Tibial nerve (tissue), 4 donors: ENCODE measurements around the gene FOXM1. TPM values are rescaled to one million over a fixed set of nuclear protein-coding genes. Genes with fewer than 3 reads are reported as not detected.

Source experiments
- DNase-seq, 2 donors: peaks; one replicate each; pipeline ENCODE4 v3.0.0-alpha.2; 2019; ENCODE audit warnings: low spot score in 2 of 2
- H3K27ac ChIP-seq, 4 donors: fragments of 200-600 bp; sonication (generic) in 3 of 4; one replicate each; pipeline ENCODE4 v1.5.1; 2017 to 2019; ENCODE audit warnings: mild to moderate bottlenecking in 1 of 4
- H3K27me3 ChIP-seq, 2 donors: fragments of 200-600 bp; sonication (generic) in 1 of 2; one replicate each; pipeline versions ENCODE4 v1.5.1 to v1.6.0; 2017 to 2019
- H3K36me3 ChIP-seq, 3 donors: fragments of 200-600 bp; sonication (generic); one replicate each; pipeline ENCODE4 v1.5.1; 2018 to 2019
- H3K4me1 ChIP-seq, 4 donors: fragments of 200-600 bp; sonication (generic) in 3 of 4; one replicate each; pipeline ENCODE4 v1.5.1; 2017 to 2019
- H3K4me3 ChIP-seq, 4 donors: fragments of 200-600 bp; sonication (generic) in 3 of 4; one replicate each; pipeline ENCODE4 v1.5.1; 2017 to 2019; ENCODE audit warnings: mild to moderate bottlenecking in 1 of 4, moderate library complexity in 1 of 4
- H3K9me3 ChIP-seq, 4 donors: fragments of 200-600 bp; sonication (generic) in 3 of 4; one replicate each; pipeline ENCODE4 v1.5.1; 2017 to 2019
- CTCF ChIP-seq, 5 experiments: fragments of 200-600 bp in 3 of 5; fragments of 450-650 bp in 2 of 5; sonication (generic) in 3 of 5; IDR thresholded peaks; one replicate each; pipeline ENCODE4 v1.5.1; 2016 to 2019; ENCODE audit warnings: antibody characterized with exemption in 5 of 5, mild to moderate bottlenecking in 3 of 5, moderate library complexity in 2 of 5
- EP300 ChIP-seq, 2 donors: sonication (generic); formaldehyde crosslinking; IDR thresholded peaks; one replicate each; pipeline ENCODE4 v1.6.1; 2017; ENCODE audit warnings: antibody characterized with exemption in 2 of 2, mild to moderate bottlenecking in 1 of 2
- POLR2A ChIP-seq, 2 donors: fragments of 450-650 bp; IDR thresholded peaks; one replicate each; pipeline ENCODE4 v1.6.1; 2017; ENCODE audit warnings: antibody characterized with exemption in 2 of 2, mild to moderate bottlenecking in 2 of 2, moderate library complexity in 2 of 2
- WGBS, 2 donors: methylation state at CpG; one replicate each; pipeline ENCODE4 v1.1.5; 2018; 5-methylcytosine and 5-hydroxymethylcytosine counted together
- total RNA-seq, 4 donors: library from RNA; depleted of rRNA; stranded (reverse); fragments of >200 nt; gene quantifications; one replicate each; pipeline ENCODE4 v1.1.0, GENCODE V29; 2016

FOXM1 gene, protein sequence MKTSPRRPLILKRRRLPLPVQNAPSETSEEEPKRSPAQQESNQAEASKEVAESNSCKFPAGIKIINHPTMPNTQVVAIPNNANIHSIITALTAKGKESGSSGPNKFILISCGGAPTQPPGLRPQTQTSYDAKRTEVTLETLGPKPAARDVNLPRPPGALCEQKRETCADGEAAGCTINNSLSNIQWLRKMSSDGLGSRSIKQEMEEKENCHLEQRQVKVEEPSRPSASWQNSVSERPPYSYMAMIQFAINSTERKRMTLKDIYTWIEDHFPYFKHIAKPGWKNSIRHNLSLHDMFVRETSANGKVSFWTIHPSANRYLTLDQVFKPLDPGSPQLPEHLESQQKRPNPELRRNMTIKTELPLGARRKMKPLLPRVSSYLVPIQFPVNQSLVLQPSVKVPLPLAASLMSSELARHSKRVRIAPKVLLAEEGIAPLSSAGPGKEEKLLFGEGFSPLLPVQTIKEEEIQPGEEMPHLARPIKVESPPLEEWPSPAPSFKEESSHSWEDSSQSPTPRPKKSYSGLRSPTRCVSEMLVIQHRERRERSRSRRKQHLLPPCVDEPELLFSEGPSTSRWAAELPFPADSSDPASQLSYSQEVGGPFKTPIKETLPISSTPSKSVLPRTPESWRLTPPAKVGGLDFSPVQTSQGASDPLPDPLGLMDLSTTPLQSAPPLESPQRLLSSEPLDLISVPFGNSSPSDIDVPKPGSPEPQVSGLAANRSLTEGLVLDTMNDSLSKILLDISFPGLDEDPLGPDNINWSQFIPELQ
- total RNA-seq: 1 to 10 TPM in 2 of 4 donors, under 1 TPM in 2; 0.21 to 1.2 (median 0.84) TPM

- DNase-seq: peak; percentile 84 to 92
- Histone ChIP-seq H3K27ac (peak within 1 kb of the TSS; percentile 83 to 98 (median 96)), H3K9me3 (no peaks in the 10 kb centered on the region), H3K4me3 (peak within 1 kb of the TSS; percentile 51 to 90 (median 88)), H3K36me3 (peaks cover 0 to 5% (median 0%) of the 10 kb centered on the region in 3 donors), H3K27me3 (no peaks in the 10 kb centered on the region), H3K4me1 (peaks cover 0 to 25% (median 12%) of the 10 kb centered on the region in 4 donors)
- peak in 1 of 2 donors; percentile 91 for TF ChIP-seq EP300 (IDR thresholded peaks at IDR 0.05)
- TF ChIP-seq POLR2A (IDR thresholded peaks at IDR 0.05): peak; percentile 47 to 77
- peak in 2 of 5 experiments; percentile 24 to 27 for TF ChIP-seq CTCF (IDR thresholded peaks at IDR 0.05)
- WGBS, 2 donors: 0 to 1% methylated on average over 36 to 44 of the region's 70 CpGs
Measured at GRCh38 chr12:2877047-2877952, at the start of gene FOXM1, which contains the start of gene RHNO1. Gene FOXM1 (minus strand): TSS chr12:2877174. CDS start chr12:2874478, 2,696 bp downstream. Gene RHNO1 (plus strand): TSS chr12:2877223. CDS start chr12:2885367, 8,144 bp downstream.

DNA sequence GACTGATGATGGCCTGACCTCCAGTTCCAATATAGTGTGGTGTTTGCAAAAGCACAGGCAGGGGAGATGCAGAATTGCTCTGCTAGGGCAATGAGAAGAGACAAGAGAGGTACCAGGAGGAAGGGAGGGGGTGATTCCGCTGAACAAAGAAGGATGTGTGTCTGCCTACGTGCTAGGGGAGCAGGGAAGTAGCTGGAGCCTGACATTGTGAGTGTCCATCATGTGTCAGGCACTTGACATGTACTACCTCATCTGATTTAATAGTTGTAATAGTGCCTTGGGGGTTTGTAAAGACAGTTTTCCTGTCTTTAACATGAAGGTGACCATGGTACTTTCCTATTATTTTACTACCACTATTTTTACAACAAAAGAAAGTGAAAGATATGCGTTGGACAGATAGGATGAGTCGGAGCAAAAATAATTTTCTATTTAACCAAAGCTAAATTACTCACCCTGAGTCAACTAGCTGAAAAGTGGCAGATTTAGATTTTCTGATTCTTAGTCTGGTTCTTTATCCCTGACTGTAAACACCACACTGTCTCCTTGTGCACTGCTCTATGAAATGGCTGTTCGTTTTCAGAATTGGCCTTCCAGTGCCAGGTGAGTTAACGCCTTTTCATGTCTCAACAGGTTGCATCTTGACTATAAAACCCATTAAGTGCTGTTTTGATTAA, 48.5 kb upstream of the FOXM1 start:
- no peak for TF ChIP-seq CTCF (IDR thresholded peaks at IDR 0.05)
- TF ChIP-seq EP300 (IDR thresholded peaks at IDR 0.05): no peak
- no peak for TF ChIP-seq POLR2A (IDR thresholded peaks at IDR 0.05)
- DNase-seq: no peak
- no peak overlapping the region for H3K4me3 ChIP-seq
- no peak overlapping the region for H3K27ac ChIP-seq
- no peaks in the 10 kb centered on the region for H3K27me3 ChIP-seq
- WGBS, 2 donors: 77 to 80% methylated on average over 6 of the region's 6 CpGs
- no peaks in the 10 kb centered on the region for H3K4me1 ChIP-seq
- H3K36me3 ChIP-seq: peaks cover 0 to 96% (median 0%) of the 10 kb centered on the region in 3 donors
- no peaks in the 10 kb centered on the region for H3K9me3 ChIP-seq

DNA sequence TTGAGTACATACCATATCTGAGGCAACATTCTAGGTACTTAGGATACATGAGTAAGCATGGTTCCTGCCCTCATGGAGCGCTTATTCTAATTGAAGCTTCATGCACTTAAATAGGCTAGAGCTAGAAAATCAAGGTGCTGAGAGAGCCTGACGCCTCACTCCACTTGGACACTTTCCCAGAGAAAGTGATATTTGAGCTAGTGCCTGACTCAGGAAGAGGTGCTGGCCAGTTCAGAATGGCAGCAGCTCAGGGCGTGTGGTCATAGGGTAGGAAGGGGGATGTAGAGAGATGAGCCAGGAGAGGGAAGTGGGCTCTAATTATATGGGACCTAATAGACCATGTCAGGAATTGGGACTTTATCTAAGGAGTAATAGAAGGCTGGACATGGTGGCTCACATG, 47.0 kb upstream of the FOXM1 start:
- Histone ChIP-seq H3K9me3 (no peaks in the 10 kb centered on the region), H3K27me3 (no peaks in the 10 kb centered on the region), H3K4me3 (no peak overlapping the region), H3K27ac (no peak overlapping the region), H3K36me3 (peaks cover 0 to 87% (median 0%) of the 10 kb centered on the region in 3 donors), H3K4me1 (no peaks in the 10 kb centered on the region)
- 91 to 93% methylated on average over 3 of the region's 3 CpGs for WGBS, 2 donors
- TF ChIP-seq POLR2A (IDR thresholded peaks at IDR 0.05) (no peak), EP300 (IDR thresholded peaks at IDR 0.05) (no peak), CTCF (IDR thresholded peaks at IDR 0.05) (no peak)
- no peak for DNase-seq

DNA sequence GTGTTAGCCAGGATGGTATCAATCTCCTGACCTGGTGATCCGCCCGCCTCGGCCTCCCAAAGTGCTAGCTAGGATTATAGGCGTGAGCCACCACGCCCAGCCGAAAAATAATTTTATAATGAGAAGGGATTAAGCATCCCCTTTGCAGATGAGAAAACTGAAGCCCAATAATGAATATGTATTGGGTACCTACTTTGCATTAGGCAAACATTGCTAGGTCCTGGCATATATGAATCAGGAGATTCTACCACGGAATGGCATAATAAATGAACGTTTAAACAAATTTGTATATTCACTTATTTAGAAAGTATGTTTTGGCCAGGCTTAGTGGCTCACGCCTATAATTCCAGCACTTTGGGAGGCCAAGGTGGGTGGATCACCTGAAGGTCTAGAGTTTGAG, 46.1 kb upstream of the FOXM1 start:
- Histone ChIP-seq H3K4me1 (no peaks in the 10 kb centered on the region), H3K27me3 (no peaks in the 10 kb centered on the region), H3K4me3 (no peak overlapping the region), H3K36me3 (peaks cover 0 to 87% (median 0%) of the 10 kb centered on the region in 3 donors), H3K27ac (no peak overlapping the region), H3K9me3 (no peaks in the 10 kb centered on the region)
- DNase-seq: no peak
- TF ChIP-seq POLR2A (IDR thresholded peaks at IDR 0.05): no peak
- no peak for TF ChIP-seq EP300 (IDR thresholded peaks at IDR 0.05)
- no peak for TF ChIP-seq CTCF (IDR thresholded peaks at IDR 0.05)
- 97 to 99% methylated on average over 9 of the region's 9 CpGs for WGBS, 2 donors
